ENCODE results near the gene ITGAV.

DNA sequence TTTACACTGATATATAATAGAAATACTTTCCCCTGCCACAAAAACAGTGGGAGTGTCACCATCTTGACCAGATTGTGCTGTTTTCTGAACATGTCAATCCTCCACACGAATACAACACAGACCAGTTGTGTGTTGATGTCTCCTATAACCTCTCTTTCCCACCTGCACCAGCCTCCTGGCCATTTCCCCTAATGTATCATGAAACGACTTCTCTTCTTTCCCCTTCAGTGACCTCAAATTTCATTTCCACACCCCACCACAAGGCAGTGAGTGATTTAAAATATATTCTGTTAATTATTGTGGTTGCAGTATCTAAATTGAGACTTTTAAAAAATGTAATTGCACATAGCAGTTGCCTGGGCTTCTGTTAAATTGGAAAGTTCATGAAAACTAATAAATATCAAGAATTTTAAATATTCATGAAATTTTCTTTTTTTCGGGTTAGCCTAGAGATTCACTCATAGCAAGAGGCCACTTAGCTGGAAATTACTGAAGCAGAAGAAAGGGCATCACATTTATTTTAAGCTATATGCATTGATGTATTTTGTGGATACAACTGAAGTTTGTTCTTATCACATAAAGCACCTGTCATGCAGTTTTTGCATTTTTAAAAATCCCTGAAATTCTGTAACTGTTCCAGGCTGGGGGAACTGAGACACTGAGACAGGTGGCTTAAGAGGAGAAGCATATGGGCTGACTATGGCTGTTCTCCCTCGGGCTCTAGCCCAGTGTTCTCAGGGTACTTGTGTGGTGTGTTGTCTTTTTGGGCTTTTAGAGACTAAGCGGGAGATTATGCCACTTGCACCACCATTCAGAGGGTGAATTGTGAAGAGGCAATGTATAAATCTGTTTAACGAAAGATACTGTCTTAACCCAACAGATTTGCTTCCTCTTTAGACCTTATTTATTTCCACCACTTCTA is 119.9 kb downstream of the ITGAV start:
- TF ChIP-seq POLR2A (IDR thresholded peaks at IDR 0.05; ENCODE audit: low read depth, low read length) (no peak), TAF1 (IDR thresholded peaks at IDR 0.05; ENCODE audit: borderline replicate concordance, low read depth, low read length) (no peak)
